Keratinocyte (primary cell): ENCODE results near the gene GPM6B.

Experiments used
- CTCF ChIP-seq, 3 experiments: IDR thresholded peaks in 1 of 3; conservative IDR thresholded peaks in 1 of 3; optimal IDR thresholded peaks in 1 of 3; 2 replicates in 2 of 3; 3 replicates in 1 of 3; pipeline versions ENCODE3 to v1.5.1; 2011; ENCODE audit warnings: low read length in 3 of 3, mild to moderate bottlenecking in 3 of 3, moderate library complexity in 2 of 3, control low read depth in 1 of 3, inconsistent platforms in 1 of 3; ENCODE audit not compliant: insufficient read depth in 2 of 3; ENCODE audit errors: extremely low read depth in 1 of 3
- EZH2 ChIP-seq: IDR thresholded peaks from one replicate; pipeline ENCODE4 v1.6.1; 2012; ENCODE audit warnings: inconsistent platforms, mild to moderate bottlenecking, low read length, moderate library complexity

- TF ChIP-seq CTCF (optimal IDR thresholded peaks at IDR 0.05 in 1 of 3, IDR thresholded peaks at IDR 0.05 in 1 of 3, conservative IDR thresholded peaks at IDR 0.05 in 1 of 3; ENCODE audit: extremely low read depth in 1 of 3, insufficient read depth in 2 of 3, low read length in 3 of 3) (no peak), EZH2 (no peak)
These were observed 56.5 kb downstream of the GPM6B start for GRCh38 chrX:13760426-13760825.
